GM12801 (cell line): ENCODE measurements around the gene PDIK1L.

ENCODE experiments used
- TF ChIP-seq, protein P1 (sequence below): IDR thresholded peaks from one replicate; pipeline ENCODE4 v1.5.1; 2011; ENCODE audit warnings: control low read depth; ENCODE audit not compliant: insufficient read length; ENCODE audit errors: extremely low read depth

Gene PDIK1L

GRCh38 chr1:26142159-26142558 lies 30.5 kb downstream of the PDIK1L start:
- TF ChIP-seq, protein P1, sequence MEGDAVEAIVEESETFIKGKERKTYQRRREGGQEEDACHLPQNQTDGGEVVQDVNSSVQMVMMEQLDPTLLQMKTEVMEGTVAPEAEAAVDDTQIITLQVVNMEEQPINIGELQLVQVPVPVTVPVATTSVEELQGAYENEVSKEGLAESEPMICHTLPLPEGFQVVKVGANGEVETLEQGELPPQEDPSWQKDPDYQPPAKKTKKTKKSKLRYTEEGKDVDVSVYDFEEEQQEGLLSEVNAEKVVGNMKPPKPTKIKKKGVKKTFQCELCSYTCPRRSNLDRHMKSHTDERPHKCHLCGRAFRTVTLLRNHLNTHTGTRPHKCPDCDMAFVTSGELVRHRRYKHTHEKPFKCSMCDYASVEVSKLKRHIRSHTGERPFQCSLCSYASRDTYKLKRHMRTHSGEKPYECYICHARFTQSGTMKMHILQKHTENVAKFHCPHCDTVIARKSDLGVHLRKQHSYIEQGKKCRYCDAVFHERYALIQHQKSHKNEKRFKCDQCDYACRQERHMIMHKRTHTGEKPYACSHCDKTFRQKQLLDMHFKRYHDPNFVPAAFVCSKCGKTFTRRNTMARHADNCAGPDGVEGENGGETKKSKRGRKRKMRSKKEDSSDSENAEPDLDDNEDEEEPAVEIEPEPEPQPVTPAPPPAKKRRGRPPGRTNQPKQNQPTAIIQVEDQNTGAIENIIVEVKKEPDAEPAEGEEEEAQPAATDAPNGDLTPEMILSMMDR: no peak

GRCh38 chr1:26145041-26145959 lies 33.7 kb downstream of the PDIK1L start:
- TF ChIP-seq, protein P1: no peak

- TF ChIP-seq, protein P1: no peak
Observed at GRCh38 chr1:26145960-26146294, 34.3 kb downstream of the PDIK1L start.

GRCh38 chr1:26148887-26149286 lies 37.3 kb downstream of the PDIK1L start:
- TF ChIP-seq, protein P1: no peak

- TF ChIP-seq, protein P1: no peak
Observed at GRCh38 chr1:26153966-26154532, 42.4 kb downstream of the PDIK1L start.

GRCh38 chr1:26154750-26155149 lies 43.1 kb downstream of the PDIK1L start:
- TF ChIP-seq, protein P1: no peak

- TF ChIP-seq, protein P1: no peak
Observed at GRCh38 chr1:26155370-26156284, 44.0 kb downstream of the PDIK1L start.
